Measurements from ENCODE around the gene KCNQ1.

The KCNQ1 gene

DNA sequence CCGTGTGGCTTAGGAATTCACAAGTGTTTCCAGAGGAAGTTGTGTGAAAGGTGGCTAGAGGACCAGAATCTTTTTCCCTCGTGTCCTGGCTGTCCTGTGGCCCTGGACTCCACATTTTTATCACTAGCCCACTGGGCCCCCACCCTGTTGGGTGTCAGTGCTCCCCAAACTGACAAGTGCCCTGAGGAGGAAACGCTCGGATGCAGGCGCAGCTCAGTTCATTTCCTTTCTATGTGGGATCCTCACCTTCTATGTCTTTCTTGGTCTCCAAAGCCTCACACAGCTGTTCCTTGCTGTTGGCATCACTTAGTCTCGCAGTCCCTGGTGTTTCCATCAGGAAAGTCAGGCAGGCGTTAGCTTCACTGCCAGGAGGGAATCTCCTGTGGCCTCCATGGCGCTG, 323.0 kb downstream of the KCNQ1 start:
- DNase-seq (ENCODE audit: low read depth) = no peak

DNA sequence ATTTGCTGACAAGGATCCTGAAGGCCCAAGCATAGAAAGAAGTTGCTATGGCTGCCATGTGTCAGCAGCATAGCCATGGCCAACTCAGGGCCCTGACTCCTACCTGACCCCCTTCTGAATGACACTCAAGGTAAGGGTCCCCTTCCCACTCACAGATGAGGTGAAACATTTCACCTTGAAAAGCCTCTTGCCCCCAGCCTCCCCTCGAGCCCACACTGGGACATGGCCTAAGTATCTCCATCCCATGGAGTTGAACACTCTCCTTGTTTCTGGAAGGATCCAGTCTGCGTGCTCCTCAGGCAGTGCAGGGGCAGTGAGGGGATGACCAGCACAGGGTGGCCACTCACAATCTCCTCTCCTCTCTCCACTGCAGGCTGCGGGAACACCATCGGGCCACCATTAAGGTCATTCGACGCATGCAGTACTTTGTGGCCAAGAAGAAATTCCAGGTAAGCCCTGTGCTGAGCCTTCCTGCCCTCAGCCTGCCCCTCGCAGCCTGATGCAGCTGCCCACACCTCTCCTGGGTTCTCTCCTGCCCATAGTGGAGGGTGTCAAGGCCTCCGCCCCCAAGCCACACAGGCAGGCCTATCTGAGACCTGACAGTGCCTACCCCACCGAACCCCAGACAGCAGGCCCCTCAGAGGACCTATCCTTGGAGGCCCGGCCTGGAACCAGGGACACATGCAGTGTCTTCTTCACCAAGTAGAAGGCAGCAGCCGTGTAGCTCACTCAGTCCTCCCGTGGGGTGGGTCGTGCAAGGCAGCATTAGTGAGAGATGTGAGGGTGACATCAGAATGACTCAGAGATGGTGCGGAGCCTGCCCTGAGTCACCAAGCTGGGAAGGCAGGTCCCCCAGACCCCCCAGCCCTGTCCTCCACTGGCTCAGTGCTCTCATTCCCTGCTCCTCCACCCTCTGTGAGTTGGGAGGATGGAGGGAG, 323.9 kb downstream of the KCNQ1 start:
- peak; percentile 21 for DNase-seq (ENCODE audit: low read depth)

DNA sequence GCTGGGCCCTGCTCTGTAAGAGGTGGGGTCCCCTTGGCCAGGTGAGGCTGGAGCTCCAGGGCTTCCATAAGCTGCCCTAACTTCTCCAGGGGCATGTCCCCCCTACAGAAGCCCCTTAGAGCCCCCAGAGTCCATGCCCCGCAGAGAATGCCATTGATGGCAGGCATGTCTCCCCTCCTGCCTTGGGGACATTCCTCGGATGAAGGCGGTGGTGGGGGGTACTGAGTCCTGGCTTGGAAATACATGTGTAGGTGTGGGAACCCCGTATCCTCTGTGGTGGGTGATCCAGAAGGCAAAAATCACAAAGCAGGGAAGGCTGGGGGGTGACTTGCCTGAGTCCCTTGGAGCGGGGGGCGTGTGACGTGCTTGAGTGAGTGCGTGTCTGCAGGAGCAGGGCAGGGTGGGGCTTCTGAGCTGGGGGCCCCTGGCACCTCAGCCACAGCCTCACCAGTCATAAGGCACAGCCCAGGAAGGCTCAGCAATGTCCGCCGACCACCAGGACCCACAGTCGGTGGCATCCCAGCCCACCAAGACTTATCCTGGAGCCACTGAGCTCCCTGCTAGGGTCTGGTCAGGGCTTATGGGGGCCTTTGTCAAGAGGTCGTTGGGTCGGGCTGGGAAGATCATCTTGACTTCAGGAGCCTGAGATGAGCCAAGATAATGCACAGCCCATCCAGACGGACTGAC, 324.7 kb downstream of the KCNQ1 start:
- DNase-seq (ENCODE audit: low read depth) = no peak

DNA sequence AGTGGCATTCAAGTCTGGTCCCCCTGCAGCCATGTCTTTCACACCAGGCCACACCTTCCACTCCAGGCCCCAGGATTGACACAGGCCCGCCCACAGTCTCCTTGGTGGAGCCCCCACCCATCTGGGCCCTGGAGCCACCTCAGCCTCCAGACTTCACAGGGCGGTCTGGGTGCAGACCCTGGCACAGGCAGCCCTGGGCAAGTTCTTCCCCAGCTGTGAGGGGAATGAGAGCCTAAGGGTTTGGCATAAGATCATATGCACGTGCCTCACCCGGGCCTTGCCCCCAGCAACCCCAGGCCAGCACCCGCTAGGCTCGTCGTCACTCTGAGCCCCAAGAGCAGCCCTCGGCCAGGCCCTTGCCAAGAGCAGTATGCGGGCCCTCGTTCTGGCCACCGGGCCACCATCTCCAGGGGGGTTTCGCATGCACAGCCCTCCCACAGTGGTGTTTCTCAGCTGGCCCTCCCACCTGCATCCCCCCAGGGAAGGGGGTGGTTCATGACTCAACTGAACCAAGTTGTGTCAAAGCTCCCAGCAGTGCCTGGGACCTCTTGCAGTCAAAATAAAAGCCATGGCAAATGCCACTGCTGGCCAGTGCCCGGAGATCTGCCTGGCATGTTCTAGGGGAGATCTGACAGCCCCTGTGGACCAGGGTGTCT, 325.4 kb downstream of the KCNQ1 start:
- no peak for DNase-seq (ENCODE audit: low read depth)

DNA sequence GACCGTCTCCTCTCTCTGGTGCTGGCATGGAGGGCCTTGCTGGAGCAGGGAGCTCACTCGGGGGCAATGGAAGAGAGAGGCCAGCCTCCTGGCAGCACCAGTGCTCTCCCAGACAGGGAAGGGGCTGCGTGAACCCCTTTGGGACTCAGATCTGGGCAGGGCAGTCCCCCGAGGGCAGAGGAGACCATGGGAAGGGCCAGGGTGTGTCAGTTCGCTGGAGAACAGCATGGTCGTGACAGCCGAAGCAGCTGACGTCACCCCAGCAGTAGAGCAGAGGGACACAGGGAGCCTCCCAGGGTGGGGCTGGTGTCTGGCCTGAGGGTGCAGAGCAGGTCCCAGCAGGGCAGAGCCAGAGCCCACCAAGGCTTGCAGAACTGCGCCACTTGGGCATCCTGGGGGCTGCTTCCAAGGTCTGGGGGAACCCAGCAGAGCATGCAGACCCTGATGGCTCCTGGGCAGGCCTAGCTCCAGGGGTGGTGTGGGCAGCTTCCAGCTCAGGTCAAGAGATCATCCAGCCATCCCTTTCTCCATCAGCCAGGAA, 326.0 kb downstream of the KCNQ1 start:
- no peak for DNase-seq (ENCODE audit: low read depth)

DNA sequence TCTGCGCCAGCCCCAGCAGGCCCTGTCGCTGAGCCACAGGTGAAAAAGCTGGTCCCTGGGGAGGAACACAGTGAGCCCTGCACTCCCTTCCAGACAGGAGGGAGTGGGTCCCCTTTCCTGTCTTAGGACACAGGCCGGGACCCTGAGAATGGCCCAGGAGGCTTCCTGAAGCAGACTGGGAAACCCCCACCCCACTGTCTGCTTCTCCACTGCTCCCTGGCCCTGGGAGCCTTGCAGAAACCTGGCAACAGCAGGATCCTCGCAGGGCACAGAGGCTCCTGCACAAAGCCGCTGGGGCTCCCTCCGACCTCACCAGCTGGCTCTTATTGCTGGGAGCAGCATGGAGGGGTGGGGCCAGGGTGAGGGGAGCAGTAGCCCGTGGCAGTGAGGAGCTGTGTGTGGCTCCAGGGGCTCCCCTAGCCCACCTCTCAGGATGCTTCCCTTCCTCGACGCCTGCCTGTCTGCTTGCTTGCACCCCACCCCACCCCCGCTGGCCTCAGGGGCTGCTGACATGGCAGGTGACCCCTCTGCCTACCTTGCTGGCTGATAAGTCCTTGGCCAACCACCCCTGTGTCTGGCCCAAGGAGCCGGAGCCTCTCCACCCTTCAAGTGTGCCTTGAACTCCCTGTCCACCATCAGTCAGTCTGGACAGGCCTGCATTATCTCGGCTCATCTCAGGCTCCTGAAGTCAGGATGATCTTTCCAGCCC, 327.1 kb downstream of the KCNQ1 start:
- no peak for DNase-seq (ENCODE audit: low read depth)

DNA sequence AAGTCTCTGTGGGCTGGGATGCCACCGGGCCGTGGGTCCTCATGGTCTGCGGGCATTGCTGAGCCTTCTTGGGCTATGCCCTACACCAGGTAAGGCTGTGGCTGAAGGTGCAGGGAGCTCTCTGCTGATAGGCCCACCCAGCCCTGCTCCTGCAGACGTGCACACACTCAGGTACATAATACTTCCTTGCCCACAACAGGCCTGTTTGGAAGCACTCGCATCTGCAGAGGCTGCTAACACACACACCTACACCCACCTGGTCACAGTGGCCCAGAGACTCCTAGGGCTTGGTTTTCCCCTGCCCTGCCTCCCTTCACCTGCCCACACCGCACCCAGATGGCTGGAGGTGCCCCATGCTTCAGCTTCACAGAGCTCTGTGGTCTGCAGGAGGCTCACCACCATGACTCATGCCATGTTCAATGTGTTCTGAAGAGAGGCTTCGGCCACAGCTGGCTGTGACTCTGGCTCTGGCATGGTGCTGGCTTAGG, 327.8 kb downstream of the KCNQ1 start:
- DNase-seq (ENCODE audit: low read depth) = no peak

DNA sequence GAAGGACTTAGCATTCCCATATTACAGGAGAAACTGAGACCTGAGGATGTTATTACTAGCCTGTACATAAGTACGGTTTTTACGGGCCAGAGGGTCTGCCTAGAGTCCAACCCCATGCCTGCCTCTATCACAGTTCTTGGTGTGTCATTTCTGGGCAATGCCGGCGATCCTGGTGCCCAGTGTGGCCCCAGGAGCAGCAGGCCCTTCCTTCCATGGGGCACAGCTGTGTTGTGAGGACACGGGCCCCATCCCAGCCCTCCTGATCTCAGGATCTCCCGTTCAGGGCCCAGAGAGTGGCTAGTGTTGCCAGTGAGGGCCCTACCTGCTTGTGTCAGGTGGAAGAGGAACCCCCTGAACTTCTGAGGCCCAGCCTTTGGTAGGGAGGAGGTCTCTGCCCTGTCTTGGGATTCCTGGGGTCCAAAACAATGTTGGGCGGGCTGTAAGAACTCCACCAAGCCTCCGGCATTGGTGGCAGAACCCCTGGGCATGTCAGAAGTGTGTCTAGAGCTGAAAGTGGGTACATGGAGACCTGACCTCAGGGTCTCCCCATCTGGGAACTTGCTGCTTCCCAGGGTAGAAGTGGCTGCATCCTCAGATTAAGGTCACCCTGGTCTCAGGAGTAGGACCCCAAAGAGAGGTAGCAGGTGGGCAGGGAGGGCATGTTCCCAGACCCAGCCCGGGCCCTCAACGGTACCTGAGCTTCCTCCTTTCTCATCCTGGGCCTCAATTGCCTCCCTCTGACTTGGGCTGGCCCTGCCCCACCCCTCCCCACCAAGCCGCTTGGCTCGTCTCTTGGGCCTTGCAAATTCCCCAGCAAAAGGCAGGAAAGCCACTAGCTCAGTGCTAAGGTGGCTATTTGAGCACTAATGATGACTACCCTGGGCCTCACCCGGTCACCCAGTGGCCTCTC, 329.6 kb downstream of the KCNQ1 start:
- no peak for DNase-seq (ENCODE audit: low read depth)

DNA sequence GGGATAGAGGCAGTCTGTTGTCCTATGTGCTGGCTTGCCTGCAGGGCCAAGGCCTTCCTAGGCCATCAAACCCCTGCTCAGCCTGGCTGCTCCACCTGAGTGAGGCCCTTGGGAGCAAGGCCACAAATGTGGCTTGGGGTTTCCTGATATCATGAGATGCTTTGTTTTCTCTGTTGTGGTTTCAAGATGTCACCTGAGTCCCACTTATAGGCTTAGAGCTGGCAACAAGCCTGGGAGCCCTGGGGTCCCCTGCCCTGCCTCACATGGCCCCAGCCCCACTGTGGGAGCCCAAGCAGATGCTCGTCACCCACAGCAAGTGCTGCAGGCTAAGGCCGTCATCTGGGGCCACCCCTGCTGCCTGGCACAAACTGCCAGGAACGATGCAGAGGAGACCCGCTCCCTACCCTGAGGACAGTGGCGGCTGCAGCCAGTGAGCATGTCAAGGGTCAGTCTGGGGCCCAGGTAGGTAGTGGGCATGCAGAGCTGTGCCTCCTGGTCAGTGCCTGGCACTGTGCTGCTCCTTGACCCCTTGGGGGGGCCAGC, 330.3 kb downstream of the KCNQ1 start:
- DNase-seq (ENCODE audit: low read depth) = no peak

DNA sequence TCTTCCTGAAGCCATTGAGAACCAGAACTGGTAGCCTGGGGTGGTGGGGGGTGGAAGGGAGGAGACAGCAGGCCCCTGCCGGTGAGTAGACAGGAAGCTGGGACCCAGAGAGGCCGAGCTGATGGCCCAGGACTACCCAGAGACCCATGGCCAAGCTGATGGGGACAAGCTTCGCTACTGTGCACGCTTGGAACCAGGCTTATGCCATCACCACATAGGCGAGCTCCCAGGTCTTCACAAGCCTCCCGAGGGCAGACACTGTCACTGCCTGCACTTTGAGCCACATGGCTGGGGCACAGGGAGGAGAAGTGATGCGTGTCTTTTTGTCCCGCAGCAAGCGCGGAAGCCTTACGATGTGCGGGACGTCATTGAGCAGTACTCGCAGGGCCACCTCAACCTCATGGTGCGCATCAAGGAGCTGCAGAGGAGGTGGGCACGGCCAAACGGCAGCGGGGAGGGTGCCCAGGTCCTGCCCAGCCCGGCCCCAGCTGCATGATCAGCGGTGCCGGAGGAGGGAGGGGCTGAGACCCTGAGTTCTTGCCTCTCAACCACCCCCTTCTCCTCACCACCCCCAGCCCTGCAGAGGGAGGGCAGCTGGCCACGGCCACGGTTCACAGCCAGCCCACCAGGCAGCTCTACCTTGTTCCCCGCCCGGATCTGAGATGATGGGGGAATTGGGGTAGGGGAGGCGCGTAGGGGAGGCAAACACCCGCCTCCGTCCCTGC, 331.0 kb downstream of the KCNQ1 start:
- no peak for DNase-seq (ENCODE audit: low read depth)

DNA sequence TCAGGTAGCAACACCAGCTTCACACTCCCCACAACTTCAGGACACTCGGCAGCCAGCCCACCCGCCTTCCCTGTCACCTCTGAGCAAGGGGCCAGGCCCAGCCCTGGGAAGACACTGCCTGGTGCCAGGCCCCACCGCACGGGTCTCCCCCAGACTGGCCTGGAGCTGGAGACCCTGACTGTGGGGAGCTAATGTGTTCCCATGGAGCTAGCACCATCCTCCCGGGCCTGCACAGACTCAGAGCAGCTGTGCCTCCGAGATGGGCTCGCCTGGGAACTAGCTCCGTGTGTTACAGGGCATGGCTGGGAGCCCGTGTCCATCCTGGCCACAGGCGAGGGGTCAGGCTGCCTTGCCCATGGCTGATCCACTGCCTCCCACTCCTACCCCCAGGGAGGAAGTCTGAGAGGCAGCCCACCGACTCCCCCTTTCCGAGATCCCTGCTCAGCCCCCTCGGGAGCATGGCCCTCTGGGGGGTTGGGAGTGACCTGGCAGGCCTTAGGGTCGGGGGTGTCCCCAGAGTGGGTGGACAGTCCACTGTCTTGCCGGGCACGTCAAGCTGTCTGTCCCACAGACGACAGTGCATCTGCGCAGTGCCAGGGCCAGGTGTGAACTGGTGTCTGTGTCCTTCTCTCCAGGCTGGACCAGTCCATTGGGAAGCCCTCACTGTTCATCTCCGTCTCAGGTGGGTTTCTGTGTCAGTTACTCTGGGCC, 331.7 kb downstream of the KCNQ1 start:
- no peak for DNase-seq (ENCODE audit: low read depth)

DNA sequence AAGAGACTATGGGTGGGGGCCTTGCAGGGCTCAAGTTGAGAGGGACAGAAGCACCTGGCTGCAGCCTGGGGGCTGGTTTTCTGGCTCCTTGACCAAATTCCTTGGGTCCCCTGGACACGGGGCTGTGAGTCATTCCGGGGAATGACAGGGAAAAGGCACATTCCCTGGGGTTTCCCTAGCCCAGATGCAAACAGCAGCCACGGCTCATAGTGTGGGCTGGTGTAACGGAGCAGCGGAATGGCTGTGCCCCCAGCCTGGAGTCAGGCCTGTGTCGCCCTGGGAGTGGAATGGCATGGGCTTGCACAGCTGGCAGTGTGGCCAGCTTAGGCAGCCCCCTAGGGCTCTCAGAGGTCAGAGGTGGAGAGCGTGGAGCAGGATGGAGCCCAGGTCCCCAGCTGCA, 332.6 kb downstream of the KCNQ1 start:
- DNase-seq (ENCODE audit: low read depth) = no peak

DNA sequence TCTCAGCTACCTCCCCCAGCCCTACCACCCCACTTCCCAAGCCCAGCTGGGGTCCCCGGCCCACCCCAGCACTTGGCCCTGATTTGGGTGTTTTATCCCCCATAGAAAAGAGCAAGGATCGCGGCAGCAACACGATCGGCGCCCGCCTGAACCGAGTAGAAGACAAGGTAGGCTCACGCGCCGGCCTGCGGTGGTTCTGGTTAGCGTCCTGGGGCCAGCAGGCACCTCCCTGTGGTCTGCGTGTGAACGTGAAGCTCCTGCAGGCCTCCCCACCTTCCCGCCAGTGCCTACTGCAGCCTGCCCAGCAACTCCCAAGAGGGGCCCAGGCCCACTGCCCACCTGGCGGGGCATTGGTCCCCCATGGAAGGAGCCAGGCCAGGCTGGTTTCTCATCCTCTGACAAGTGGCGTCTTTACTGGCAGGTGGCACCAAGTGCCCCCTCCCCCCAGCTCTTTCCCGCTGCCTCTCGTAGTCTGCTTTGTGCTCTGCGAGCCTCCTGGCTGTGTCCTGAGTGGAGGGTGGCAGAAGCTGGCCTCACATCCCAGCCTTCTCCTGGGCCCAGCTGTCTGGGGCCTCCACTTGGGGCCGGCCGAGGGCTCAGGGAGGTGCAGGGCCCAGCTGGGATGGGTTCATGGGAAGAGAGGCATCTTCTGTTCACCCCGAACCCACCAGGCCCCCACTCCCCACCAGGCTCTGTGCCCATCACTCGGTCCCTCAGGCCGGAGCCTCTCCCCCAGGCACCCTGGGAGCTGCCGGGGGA, 333.2 kb downstream of the KCNQ1 start:
- no peak for DNase-seq (ENCODE audit: low read depth)

DNA sequence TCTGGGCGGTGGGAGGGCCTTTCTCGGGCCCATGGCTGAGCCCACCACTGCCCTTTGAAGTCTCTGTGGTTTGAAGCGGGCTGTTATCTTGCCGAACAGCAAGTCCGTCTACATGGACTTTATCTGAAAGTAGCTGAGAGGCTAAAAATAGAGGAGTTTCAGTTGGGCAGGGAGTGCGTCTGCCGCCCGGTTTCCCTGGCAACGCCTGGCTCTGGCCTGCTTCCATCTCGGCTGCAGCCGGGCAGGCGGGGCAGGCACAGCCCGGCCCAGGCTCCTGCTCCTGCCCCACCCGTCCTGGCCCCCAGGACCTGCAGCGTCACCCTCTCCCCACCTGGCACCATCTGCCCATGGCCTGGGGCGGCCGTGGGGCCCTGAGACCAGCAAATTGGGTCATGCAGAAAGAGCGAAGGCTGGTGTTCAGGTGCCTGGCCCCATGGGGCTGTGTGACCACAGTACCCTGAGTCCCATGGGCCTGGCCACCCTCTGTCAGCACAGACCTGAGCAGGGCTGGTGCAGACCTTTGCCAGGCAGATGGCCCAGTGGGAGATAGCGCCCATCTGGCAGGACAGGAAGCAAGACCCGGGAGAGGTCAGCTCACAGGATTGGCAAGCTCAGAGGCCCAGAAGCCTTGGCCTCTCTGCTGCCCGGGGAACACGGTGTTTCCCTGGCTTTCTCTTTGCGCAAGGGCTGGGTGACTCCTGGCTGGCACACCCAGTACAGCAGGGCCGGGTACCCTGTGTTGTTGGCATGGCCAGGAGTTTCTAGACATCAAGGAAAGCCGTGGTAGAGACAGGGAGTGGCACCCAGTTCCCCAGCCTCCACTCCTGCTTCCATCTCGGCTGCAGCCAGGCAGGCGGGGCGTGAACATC, 334.1 kb downstream of the KCNQ1 start:
- DNase-seq (ENCODE audit: low read depth) = no peak

DNA sequence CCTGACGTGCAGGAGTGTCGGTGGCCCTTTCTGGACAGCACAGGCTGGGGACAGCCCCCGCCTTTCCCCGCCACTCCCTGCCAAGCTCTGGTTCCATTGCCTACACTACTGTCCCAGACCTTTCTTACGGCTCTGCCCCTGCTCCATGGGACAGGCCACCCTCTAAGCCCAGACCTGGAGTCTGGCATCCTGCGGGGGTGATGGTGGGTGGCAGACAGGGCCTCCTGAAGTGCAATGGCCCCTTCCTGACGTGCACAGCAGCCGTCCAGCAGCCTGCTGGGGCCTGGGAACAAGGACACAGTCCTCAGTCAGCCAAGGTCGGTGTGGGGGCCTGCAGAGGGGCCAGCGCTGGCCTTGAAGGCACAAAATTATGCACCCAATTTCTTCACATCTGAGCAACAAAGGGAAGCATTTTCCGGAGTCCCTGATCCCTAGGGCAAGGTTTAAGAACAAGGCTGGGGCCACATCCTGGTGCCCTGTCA, 334.7 kb downstream of the KCNQ1 start:
- no peak for DNase-seq (ENCODE audit: low read depth)

DNA sequence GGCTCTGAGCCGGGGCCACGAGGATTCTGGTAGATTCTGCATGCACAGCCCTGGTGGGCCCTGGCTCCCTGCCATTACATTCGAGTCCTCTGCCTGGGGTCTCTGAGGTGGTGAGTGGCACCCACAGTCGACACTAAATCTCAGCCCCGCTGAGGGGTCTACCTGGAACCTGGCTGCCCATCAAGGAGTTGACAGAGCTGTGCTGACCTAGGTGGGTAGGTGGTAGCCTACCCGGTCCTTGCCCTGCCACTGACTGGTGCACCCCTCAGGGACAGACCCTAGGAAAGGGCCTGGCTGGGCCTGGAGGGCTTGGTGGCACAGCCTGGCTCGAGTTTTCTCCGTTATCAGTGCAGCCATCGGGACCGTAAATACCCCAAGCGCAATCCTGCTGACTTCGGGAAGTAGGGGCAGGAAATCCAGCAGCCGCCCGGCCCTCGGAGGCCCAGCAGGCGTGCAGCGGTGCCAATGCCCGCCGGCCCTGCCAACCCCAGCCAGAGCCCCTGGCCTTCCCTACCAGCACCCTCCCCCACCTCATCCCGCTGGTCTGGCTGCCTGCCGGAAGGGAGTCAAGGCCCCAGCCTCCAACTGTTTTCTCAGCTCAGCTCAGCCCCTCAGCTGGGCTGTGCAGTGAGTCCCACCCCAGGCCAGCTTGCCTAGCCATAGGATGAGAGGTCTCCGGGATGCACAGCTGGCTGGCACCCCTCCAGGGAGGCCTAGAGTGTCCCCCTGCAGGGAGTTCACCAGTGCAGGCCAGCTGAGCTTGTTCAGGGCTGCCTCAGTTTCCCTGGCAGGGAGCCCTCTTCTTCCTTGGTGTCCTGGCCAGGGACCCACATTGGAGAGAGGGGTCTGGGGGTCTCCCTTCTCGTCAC, 335.4 kb downstream of the KCNQ1 start:
- no peak for DNase-seq (ENCODE audit: low read depth)
